HCT116 (cell line): ENCODE results near the gene ALDOA. TPM values are rescaled to one million over a fixed set of nuclear protein-coding genes. Genes with fewer than 3 reads are reported as not detected.

Experiments
- ATAC-seq: fragments of 200-7000 bp; cut with Tn5 transposase; 2 replicates; pipeline ENCODE4 v1.9.1; 2020; ENCODE audit warnings: mild to moderate bottlenecking, moderate library complexity
- BruUV-seq: library from RNA; stranded (reverse); fragments of 400-500 nt; replicated peaks from 2 replicates; lab custom pipeline; 2021; lab: Mats Ljungman, UMichigan
- CTCF ChIA-PET: fragments of 300-600 bp; sonication (Branson Sonifier 250); formaldehyde crosslinking; loops from one replicate; lab custom pipeline; 2021; ENCODE audit warnings: antibody characterized with exemption; lab: Charles Lee
- POLR2A ChIA-PET: fragments of 300-600, 350-600 bp; sonication (Branson Sonifier 250); formaldehyde crosslinking; loops from one replicate; lab custom pipeline; 2021; ENCODE audit warnings: antibody characterized with exemption; lab: Charles Lee
- RAD21 ChIA-PET, 2 experiments: fragments of 300-600 bp; sonication (Branson Sonifier 250); formaldehyde crosslinking; loops; one replicate each; lab custom pipeline; 2023; ENCODE audit warnings: low total read pairs in 2 of 2; ENCODE audit not compliant: uncharacterized antibody in 2 of 2, unreplicated experiment in 2 of 2, low non-redundant PET in 1 of 2; lab: Charles Lee
- DNase-seq: peaks from one replicate; pipeline ENCODE4 v3.0.0-alpha.2; 2010; ENCODE audit warnings: low read depth, low spot score
- H2AFZ ChIP-seq: fragments of 200-600 bp; shearing (Covaris generic), sonication (generic); 2 replicates; pipeline ENCODE4 v1.6.1; 2017; ENCODE audit warnings: low read depth, mixed run types, mixed read lengths, antibody characterized with exemption, low read length; ENCODE audit not compliant: poor library complexity, severe bottlenecking
- H3K27ac ChIP-seq: 2 replicates; pipeline ENCODE4 v1.5.1; 2012; ENCODE audit warnings: low read depth, low read length
- H3K27me3 ChIP-seq: fragments of 200-600 bp; sonication (generic); 2 replicates; pipeline ENCODE4 v1.6.1; 2016; ENCODE audit warnings: mixed run types, low read length, mixed read lengths; ENCODE audit not compliant: insufficient read depth
- H3K36me3 ChIP-seq, 2 experiments: fragments of 200-500 bp in 1 of 2; fragments of 200-600 bp in 1 of 2; sonication (Bioruptor generic) in 1 of 2; sonication (generic) in 1 of 2; 2 replicates each; pipeline versions ENCODE4 v1.5.1 to v1.6.1; 2014 to 2016; ENCODE audit warnings: low read length in 2 of 2, inconsistent platforms in 1 of 2, mixed read lengths in 1 of 2, mixed run types in 1 of 2; ENCODE audit not compliant: insufficient read depth in 2 of 2, control insufficient read depth in 1 of 2
- H3K4me1 ChIP-seq, 2 experiments: fragments of 200-600 bp in 1 of 2; sonication (generic) in 1 of 2; 2 replicates each; pipeline versions ENCODE4 v1.5.1 to v1.6.1; 2012 to 2017; ENCODE audit warnings: low read length in 2 of 2, inconsistent platforms in 1 of 2, mild to moderate bottlenecking in 1 of 2, mixed read lengths in 1 of 2, mixed run types in 1 of 2, moderate library complexity in 1 of 2; ENCODE audit not compliant: insufficient read depth in 2 of 2, control insufficient read depth in 1 of 2
- H3K4me2 ChIP-seq: fragments of 200-600 bp; sonication (generic); 2 replicates; pipeline ENCODE4 v1.6.1; 2017; ENCODE audit warnings: mixed run types, low read length, mixed read lengths
- H3K4me3 ChIP-seq, 2 experiments: fragments of 200-600 bp in 1 of 2; sonication (generic) in 1 of 2; replicated peaks in 1 of 2; 2 replicates each; pipeline ENCODE4 v1.5.1; 2011 to 2016; ENCODE audit warnings: low read length in 2 of 2, control low read depth in 1 of 2, low read depth in 1 of 2, mild to moderate bottlenecking in 1 of 2, mixed read lengths in 1 of 2, mixed run types in 1 of 2
- H3K79me2 ChIP-seq: fragments of 200-600 bp; sonication (generic); 2 replicates; pipeline ENCODE4 v1.6.1; 2017; ENCODE audit warnings: mild to moderate bottlenecking, mixed run types, low read length, moderate library complexity, mixed read lengths; ENCODE audit not compliant: insufficient read depth
- H3K9ac ChIP-seq: fragments of 200-600 bp; sonication (generic); 2 replicates; pipeline ENCODE4 v1.6.1; 2016; ENCODE audit warnings: low read length, mixed read lengths
- H3K9me2 ChIP-seq: fragments of 200-600 bp; sonication (generic), shearing (Covaris generic); 2 replicates; pipeline ENCODE4 v1.6.1; 2017; ENCODE audit warnings: mixed run types, mild to moderate bottlenecking, moderate library complexity; ENCODE audit not compliant: insufficient read depth
- H3K9me3 ChIP-seq, 2 experiments: fragments of 200-500 bp in 1 of 2; fragments of 200-600 bp in 1 of 2; sonication (Bioruptor generic) in 1 of 2; sonication (generic) in 1 of 2; 2 replicates each; pipeline ENCODE4 v1.6.1; 2014 to 2017; ENCODE audit warnings: low read length in 2 of 2, mixed read lengths in 2 of 2, inconsistent platforms in 1 of 2, low read depth in 1 of 2, mild to moderate bottlenecking in 1 of 2, mixed run types in 1 of 2, moderate library complexity in 1 of 2; ENCODE audit not compliant: control insufficient read depth in 1 of 2, insufficient read depth in 1 of 2
- H4K20me1 ChIP-seq: fragments of 200-600 bp; sonication (generic), shearing (Covaris generic); 2 replicates; pipeline ENCODE4 v1.6.1; 2017; ENCODE audit warnings: mixed run types, mild to moderate bottlenecking, moderate library complexity; ENCODE audit not compliant: insufficient read depth
- JUND ChIP-seq: IDR thresholded peaks from 2 replicates; pipeline ENCODE4 v1.6.1; 2012
- POLR2A ChIP-seq: IDR thresholded peaks from 2 replicates; pipeline ENCODE4 v1.7.0; 2011; ENCODE audit warnings: borderline replicate concordance; ENCODE audit not compliant: insufficient read depth, insufficient read length; ENCODE audit errors: extremely low read depth
- POLR2AphosphoS5 ChIP-seq: IDR thresholded peaks from 2 replicates; pipeline ENCODE4 v1.6.1; 2011; ENCODE audit warnings: mild to moderate bottlenecking, low read depth, low read length, moderate library complexity
- RAD21 ChIP-seq: IDR thresholded peaks from 2 replicates; pipeline ENCODE4 v1.6.1; 2012; ENCODE audit warnings: low read depth, mild to moderate bottlenecking
- intact Hi-C: fragments of 100-400 bp; cut with micrococcal nuclease; formaldehyde crosslinking; loops from 2 replicates; pipeline ENCODE4 v1.10.0; 2022
- total RNA-seq: library from RNA; stranded (reverse); gene quantifications from one replicate; pipeline ENCODE4 v1.2.1, GENCODE V29; 2021; ENCODE audit not compliant: unreplicated experiment
- TF ChIP-seq, protein P1 (sequence below), 3 experiments: fragments of 200-600 bp in 1 of 3; sonication (generic) in 1 of 3; IDR thresholded peaks in 2 of 3; conservative IDR thresholded peaks in 1 of 3; 2 replicates each; pipeline ENCODE4 v1.5.1; 2012 to 2017; ENCODE audit warnings: low read depth in 2 of 3, low read length in 2 of 3, antibody characterized with exemption in 1 of 3, borderline replicate concordance in 1 of 3, control low read depth in 1 of 3, mild to moderate bottlenecking in 1 of 3, mixed read lengths in 1 of 3, mixed run types in 1 of 3, moderate library complexity in 1 of 3; ENCODE audit not compliant: insufficient read depth in 1 of 3
- TF ChIP-seq, protein P2 (sequence below): IDR thresholded peaks from 2 replicates; pipeline ENCODE4 v1.6.1; 2012; ENCODE audit warnings: low read depth

Gene ALDOA
- total RNA-seq, 1 experiment from 2014 or later = 2,423 TPM

DNA sequence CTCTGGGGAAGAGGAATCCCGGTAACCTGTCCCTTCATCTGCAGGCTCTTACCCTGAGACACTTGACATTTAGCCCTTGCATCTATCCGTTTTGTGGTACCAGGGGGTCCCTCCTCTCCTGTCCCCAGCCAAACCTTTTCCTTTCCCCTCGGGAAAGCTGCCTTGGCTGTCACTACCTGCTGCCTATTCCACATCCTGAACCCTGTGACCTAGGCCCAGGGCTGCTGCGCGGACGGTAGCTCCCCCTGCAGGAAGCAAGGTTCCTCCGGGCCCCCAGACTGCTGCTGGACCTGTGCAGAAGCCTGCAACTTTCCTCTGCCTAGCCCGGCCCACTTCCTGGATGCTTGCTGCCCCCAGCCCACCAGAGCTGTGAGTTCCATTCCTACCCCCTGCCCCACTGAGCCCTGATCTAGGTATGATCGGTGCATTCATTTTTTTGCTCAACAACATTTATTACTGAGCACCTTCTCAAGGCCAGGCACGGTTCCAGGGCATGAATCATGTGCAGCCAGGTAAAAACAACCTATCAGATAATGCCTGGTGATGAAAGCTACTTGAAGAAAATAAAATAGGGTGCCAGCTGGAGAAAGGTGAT is 10.5 kb upstream of the ALDOA start:
- peaks cover 7% of the 10 kb centered on the region for H3K79me2 ChIP-seq
- RAD21 ChIA-PET = no interaction called here
- no TSS peak for BruUV-seq
- ATAC-seq = peak; percentile 68
- H3K27ac ChIP-seq = 0 out of 2 replicates have a peak overlapping the region, but pooled peaks have one; percentile 7
- DNase-seq = no peak
- peak overlapping the region; percentile 100 for H3K4me2 ChIP-seq
- H3K4me1 ChIP-seq = peaks cover 6 to 36% of the 10 kb centered on the region in 2 experiments; a peak in 2 of 4 replicates
- CTCF ChIA-PET = interaction anchor here (0.8 to 1.9 kb wide), 4 partner anchors 9 to 355 kb away, joined by 3 to 10 read pairs (median 6); partner anchors contain the start of genes ALDOA and TBX6
- H3K36me3 ChIP-seq = 0 out of 4 replicates have a peak, but pooled peaks cover 0 to 3% of the 10 kb centered on the region in 2 experiments
- POLR2A ChIA-PET = interaction anchor here (2.6 kb wide), 1 partner anchor 10 kb away, joined by 11 read pairs; the partner anchor contains the start of gene ALDOA
- no peaks in the 10 kb centered on the region for H3K27me3 ChIP-seq
- no peaks in the 10 kb centered on the region for H4K20me1 ChIP-seq
- H3K4me3 ChIP-seq = no peak overlapping the region
- H3K9ac ChIP-seq = no peak overlapping the region
- H3K9me2 ChIP-seq = no peaks in the 10 kb centered on the region
- no peak for TF ChIP-seq POLR2AphosphoS5
- TF ChIP-seq, protein P1, sequence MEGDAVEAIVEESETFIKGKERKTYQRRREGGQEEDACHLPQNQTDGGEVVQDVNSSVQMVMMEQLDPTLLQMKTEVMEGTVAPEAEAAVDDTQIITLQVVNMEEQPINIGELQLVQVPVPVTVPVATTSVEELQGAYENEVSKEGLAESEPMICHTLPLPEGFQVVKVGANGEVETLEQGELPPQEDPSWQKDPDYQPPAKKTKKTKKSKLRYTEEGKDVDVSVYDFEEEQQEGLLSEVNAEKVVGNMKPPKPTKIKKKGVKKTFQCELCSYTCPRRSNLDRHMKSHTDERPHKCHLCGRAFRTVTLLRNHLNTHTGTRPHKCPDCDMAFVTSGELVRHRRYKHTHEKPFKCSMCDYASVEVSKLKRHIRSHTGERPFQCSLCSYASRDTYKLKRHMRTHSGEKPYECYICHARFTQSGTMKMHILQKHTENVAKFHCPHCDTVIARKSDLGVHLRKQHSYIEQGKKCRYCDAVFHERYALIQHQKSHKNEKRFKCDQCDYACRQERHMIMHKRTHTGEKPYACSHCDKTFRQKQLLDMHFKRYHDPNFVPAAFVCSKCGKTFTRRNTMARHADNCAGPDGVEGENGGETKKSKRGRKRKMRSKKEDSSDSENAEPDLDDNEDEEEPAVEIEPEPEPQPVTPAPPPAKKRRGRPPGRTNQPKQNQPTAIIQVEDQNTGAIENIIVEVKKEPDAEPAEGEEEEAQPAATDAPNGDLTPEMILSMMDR (IDR thresholded peaks at IDR 0.05 in 2 of 3, conservative IDR thresholded peaks at IDR 0.05 in 1 of 3; ENCODE audit: borderline replicate concordance in 1 of 3, insufficient read depth in 1 of 3, low read depth in 2 of 3, low read length in 2 of 3) = peak; percentile 27 to 84 (median 71); a peak in 5 of 6 replicates
- no peak for TF ChIP-seq JUND
- no peak for TF ChIP-seq POLR2A
- peak; percentile 42 for TF ChIP-seq RAD21
- TF ChIP-seq, protein P2, sequence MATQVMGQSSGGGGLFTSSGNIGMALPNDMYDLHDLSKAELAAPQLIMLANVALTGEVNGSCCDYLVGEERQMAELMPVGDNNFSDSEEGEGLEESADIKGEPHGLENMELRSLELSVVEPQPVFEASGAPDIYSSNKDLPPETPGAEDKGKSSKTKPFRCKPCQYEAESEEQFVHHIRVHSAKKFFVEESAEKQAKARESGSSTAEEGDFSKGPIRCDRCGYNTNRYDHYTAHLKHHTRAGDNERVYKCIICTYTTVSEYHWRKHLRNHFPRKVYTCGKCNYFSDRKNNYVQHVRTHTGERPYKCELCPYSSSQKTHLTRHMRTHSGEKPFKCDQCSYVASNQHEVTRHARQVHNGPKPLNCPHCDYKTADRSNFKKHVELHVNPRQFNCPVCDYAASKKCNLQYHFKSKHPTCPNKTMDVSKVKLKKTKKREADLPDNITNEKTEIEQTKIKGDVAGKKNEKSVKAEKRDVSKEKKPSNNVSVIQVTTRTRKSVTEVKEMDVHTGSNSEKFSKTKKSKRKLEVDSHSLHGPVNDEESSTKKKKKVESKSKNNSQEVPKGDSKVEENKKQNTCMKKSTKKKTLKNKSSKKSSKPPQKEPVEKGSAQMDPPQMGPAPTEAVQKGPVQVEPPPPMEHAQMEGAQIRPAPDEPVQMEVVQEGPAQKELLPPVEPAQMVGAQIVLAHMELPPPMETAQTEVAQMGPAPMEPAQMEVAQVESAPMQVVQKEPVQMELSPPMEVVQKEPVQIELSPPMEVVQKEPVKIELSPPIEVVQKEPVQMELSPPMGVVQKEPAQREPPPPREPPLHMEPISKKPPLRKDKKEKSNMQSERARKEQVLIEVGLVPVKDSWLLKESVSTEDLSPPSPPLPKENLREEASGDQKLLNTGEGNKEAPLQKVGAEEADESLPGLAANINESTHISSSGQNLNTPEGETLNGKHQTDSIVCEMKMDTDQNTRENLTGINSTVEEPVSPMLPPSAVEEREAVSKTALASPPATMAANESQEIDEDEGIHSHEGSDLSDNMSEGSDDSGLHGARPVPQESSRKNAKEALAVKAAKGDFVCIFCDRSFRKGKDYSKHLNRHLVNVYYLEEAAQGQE = no peak
- H3K9me3 ChIP-seq = no peaks in the 10 kb centered on the region
- intact Hi-C loops = no loop called here
- H2AFZ ChIP-seq = no peak overlapping the region
